ENCODE data around the gene SSX2IP.

The SSX2IP gene

GRCh38 chr1:84632673-84633434 is 57.4 kb downstream of the SSX2IP start:
- no peak for TF ChIP-seq GATA3 (IDR thresholded peaks at IDR 0.05; ENCODE audit: low read depth, low read length)
- TF ChIP-seq GATA2 (IDR thresholded peaks at IDR 0.05; ENCODE audit: low read depth, low read length): no peak

DNA sequence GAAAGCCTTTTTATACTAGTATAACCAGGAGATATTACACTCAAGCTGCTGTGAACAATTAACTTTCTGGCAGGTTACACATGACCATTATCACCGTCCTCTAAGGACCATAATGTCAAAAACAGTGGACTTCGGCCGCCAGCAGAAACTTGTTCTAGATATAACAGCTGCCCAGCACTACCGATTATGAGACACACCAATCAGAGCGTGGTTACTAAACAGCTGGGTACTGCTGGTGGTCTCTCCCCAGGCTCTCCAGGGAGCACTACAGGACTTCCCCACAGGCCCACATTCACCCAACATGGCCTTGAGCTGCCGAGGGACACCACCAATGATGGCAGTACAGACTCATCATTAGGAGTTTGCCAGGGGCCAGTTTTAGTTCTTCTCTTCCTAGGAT is 58.1 kb downstream of the SSX2IP start:
- TF ChIP-seq GATA3 (IDR thresholded peaks at IDR 0.05; ENCODE audit: low read depth, low read length) (no peak), GATA2 (IDR thresholded peaks at IDR 0.05; ENCODE audit: low read depth, low read length) (no peak)

DNA sequence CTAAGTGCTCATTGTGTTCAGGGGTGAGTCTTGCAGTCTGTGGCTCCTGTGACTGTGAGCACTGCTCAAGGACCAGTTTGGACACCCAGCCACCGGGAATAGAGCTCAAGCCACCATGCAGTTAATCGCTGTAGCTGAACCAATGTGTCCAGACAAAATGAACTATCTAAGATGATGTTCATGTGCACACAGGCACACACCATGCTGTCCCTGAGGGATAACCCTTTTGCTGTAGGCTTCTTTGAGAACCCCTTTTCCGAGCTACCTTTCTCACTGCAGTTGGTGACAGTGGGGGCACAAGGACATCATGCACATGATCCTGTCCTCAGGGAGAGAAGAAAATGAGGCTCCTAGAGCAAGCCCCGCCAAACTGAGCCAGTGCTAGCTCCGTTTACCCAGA is 65.4 kb downstream of the SSX2IP start:
- TF ChIP-seq GATA3 (IDR thresholded peaks at IDR 0.05; ENCODE audit: low read depth, low read length) (no peak), GATA2 (IDR thresholded peaks at IDR 0.05; ENCODE audit: low read depth, low read length) (no peak)

- TF ChIP-seq GATA3 (IDR thresholded peaks at IDR 0.05; ENCODE audit: low read depth, low read length): no peak
- TF ChIP-seq GATA2 (IDR thresholded peaks at IDR 0.05; ENCODE audit: low read depth, low read length): no peak
Measured at GRCh38 chr1:84621553-84621952, 68.7 kb downstream of the SSX2IP start.

DNA sequence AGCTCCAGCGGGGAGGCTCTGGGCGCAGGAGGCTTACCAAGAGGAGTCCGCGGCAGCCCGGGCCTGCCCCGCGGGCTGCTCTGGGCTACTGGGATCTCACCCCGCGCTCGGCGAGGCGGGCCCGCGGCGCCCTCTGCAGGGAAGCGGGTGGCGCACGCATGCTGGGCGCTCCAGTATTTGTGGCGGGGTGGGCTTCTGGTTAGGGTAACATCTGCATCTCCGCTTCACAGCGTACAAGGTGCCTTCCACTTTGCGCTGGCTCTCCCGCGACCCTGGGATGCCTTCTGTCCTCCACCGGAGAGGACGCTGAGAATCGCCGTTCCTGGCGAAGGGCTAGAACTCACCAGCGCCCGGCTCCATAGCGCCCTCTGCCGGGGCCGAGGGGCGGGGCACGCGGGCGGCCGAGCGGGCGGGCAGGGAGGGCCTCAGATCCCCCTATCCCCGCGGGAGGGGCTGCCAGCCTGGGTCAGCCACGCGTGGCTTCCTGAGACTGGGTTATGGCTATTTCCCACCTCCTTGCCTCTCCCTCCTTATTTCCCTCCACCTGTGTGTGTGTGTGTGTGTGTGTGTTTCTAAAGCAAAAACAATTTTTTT is 69.4 kb downstream of the SSX2IP start:
- TF ChIP-seq GATA2 (IDR thresholded peaks at IDR 0.05; ENCODE audit: low read depth, low read length) (no peak), GATA3 (IDR thresholded peaks at IDR 0.05; ENCODE audit: low read depth, low read length) (no peak)

- peak; percentile 68 for TF ChIP-seq GATA2 (IDR thresholded peaks at IDR 0.05; ENCODE audit: low read depth, low read length)
- no peak; the same call in 1 of the 2 replicates for TF ChIP-seq GATA3 (IDR thresholded peaks at IDR 0.05; ENCODE audit: low read depth, low read length)
Measured at GRCh38 chr1:84619383-84620102, 70.7 kb downstream of the SSX2IP start.

DNA sequence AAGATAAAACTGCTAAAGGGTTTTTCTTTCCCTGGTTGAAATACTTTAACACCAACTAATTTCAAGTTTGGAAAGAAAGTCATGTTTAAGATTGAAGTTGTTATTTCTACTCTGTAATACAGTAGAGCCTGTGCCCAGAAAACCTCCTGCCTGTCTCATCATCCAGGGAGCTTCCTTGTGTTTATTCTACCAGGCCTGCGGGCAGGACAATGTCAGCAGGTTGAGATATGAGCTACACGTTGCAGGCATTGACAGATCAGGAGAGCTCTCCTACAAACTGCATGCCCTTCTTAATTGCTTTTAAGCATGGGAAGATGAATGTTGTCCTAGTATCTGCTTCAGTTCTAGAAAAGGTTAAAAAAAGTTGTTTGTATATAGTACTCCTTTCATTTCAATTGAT is 72.9 kb downstream of the SSX2IP start:
- no peak for TF ChIP-seq GATA3 (IDR thresholded peaks at IDR 0.05; ENCODE audit: low read depth, low read length)
- no peak for TF ChIP-seq GATA2 (IDR thresholded peaks at IDR 0.05; ENCODE audit: low read depth, low read length)

DNA sequence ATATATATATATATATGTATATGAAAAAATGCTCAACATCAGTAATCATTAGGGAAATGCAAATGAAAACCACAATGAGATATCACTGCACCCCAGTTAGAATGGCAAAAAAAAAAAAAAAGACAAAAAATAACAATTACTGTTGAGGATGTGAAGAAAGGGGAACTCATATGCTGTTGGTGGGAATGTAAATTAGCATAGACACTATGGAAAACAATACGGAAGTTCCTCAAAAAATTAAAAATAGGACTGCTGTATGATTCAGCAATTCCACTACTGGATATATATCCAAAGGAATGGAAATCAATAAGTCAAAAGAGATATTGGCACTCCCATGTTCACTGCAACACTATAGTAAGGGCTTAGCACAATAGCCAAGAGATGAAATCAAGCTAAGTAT is 74.5 kb downstream of the SSX2IP start:
- TF ChIP-seq GATA2 (IDR thresholded peaks at IDR 0.05; ENCODE audit: low read depth, low read length) (no peak), GATA3 (IDR thresholded peaks at IDR 0.05; ENCODE audit: low read depth, low read length) (no peak)

DNA sequence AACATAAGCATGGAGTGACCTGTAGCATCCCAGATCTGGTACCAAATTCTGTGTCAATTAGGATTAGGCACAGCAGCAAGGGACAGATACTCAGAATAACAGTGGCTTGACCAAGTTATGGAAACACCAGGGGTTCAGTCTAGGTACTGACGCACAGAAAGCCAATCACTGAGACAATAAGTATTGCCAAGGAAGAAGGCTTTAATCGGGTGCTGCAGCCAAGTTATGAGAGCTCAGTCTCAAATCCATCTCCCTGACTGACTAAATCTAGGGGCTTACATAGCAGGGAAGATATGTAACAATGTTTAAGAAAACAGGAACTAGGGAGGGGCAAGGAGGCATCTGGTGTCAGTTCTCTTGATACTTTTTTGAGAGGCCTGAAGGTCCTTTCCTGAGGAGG is 76.4 kb downstream of the SSX2IP start:
- TF ChIP-seq GATA3 (IDR thresholded peaks at IDR 0.05; ENCODE audit: low read depth, low read length): no peak
- no peak for TF ChIP-seq GATA2 (IDR thresholded peaks at IDR 0.05; ENCODE audit: low read depth, low read length)

GRCh38 chr1:84613026-84613425 is 77.2 kb downstream of the SSX2IP start:
- TF ChIP-seq GATA2 (IDR thresholded peaks at IDR 0.05; ENCODE audit: low read depth, low read length): no peak
- no peak for TF ChIP-seq GATA3 (IDR thresholded peaks at IDR 0.05; ENCODE audit: low read depth, low read length)

DNA sequence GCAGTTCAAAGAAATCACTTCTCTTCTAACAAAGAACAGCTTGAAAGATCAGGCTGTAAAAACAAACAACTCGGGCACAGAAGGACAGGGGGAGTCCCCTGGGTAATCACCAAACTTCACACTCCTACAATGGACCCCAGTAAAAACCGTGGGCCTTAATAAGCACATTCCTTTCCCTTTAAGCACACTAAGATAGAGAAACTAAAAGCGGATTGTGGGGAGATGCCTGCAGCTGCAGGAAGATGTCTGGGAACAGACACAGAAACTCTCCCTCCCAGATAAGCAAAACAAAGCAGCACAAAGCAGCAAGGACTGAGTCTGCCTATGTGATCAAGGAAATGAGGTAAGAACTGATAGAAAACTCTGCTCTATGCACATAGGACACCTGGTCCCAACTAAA is 78.5 kb downstream of the SSX2IP start:
- TF ChIP-seq GATA2 (IDR thresholded peaks at IDR 0.05; ENCODE audit: low read depth, low read length) (no peak), GATA3 (IDR thresholded peaks at IDR 0.05; ENCODE audit: low read depth, low read length) (no peak)

GRCh38 chr1:84611091-84611490 is 79.2 kb downstream of the SSX2IP start:
- TF ChIP-seq GATA3 (IDR thresholded peaks at IDR 0.05; ENCODE audit: low read depth, low read length) (no peak), GATA2 (IDR thresholded peaks at IDR 0.05; ENCODE audit: low read depth, low read length) (no peak)

DNA sequence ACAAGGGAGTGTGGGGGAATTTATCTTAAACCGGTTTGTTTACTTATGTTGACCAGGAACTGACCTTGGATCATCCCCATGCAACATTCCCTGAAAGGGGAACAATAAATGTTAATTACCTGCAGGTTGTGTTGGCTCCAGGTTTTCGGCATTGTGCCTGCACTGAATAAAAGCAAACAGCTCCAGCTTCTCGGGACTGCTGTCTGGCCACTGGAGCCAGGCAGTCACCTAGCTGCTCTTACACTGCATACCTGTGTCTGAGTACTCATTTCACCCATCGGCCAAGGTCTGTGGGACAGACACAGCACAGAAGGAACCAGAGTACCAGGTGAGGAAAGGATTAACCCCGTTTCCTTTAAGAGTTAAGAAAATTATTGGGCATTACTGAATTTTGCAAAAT is 83.3 kb downstream of the SSX2IP start:
- TF ChIP-seq GATA3 (IDR thresholded peaks at IDR 0.05; ENCODE audit: low read depth, low read length) (no peak), GATA2 (IDR thresholded peaks at IDR 0.05; ENCODE audit: low read depth, low read length) (no peak)

DNA sequence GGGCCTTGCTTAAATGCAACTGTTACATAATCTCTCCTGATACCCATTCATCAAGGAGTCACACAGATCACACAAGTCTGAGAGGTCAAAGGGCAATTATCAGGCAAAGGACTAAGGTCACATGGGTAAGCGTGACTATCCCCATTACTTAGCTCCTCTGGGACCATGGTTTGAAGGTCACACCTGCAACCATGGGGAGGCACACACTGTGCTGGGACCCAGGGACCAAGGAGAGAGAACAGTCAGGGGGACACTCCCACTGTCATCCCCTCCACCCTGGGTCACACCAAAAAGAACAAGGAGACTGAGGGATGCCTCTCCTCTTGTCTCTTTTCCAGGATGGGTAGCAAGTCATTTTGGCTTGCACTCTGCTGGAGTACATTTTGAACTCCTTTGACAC is 85.1 kb downstream of the SSX2IP start:
- no peak for TF ChIP-seq GATA3 (IDR thresholded peaks at IDR 0.05; ENCODE audit: low read depth, low read length)
- TF ChIP-seq GATA2 (IDR thresholded peaks at IDR 0.05; ENCODE audit: low read depth, low read length): no peak

Data from SH-SY5Y (cell line).